OCI-LY7 (cell line): ENCODE measurements around the gene PCID2.

Experiments
- EZH2phosphoT487 ChIP-seq: fragments of 200-600 bp; sonication (generic); IDR thresholded peaks from 2 replicates; pipeline ENCODE4 v1.6.1; 2018; ENCODE audit warnings: low read depth, borderline replicate concordance, mild to moderate bottlenecking, mixed run types, antibody characterized with exemption, low read length, moderate library complexity, mixed read lengths
- TF ChIP-seq, protein P1 (sequence below): fragments of 200-600 bp; sonication (generic); conservative IDR thresholded peaks from 2 replicates; pipeline ENCODE4 v1.5.1; 2014; ENCODE audit warnings: mild to moderate bottlenecking, antibody characterized with exemption, low read length, moderate library complexity, mixed read lengths

DNA sequence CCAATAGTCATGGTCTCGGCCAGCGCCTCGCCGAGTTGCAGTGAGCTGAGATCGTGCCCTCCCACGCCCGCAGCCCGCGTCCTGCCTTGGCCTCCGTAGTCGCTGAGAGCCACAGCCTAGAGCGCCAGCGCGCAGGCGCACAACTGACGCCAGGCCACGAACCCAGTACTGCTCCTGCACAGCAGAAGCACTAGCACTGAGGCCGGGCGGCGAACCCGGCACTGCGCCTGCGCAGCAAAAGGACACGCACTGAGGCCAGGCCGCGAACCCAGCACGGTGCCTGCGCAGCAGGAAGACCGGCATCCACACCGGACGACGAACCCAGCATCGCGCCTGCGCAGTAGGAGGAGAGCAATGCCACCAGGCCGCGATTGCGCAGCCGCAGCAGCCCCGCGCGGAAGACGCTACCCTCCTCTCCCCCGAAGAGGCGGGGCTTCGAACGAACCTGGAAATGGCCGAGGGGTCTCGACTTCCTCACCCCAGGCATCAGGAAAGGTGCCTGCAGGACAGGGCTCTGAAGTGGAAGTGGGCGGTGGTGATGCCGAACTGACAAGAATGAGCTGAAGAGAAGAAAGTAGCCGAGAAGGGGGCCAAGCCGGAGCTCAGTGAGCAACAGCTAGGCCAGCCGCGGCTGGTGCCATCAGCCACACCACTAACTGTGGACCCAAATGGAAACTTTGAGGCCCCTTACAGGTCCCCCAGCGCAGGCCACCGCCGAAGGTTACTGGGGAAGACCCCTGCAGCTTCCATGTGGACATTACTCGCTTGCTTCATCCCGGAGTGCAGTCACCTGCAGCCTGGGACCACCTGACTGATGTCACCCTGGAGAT lies 78.3 kb downstream of the PCID2 start:
- TF ChIP-seq, protein P1, sequence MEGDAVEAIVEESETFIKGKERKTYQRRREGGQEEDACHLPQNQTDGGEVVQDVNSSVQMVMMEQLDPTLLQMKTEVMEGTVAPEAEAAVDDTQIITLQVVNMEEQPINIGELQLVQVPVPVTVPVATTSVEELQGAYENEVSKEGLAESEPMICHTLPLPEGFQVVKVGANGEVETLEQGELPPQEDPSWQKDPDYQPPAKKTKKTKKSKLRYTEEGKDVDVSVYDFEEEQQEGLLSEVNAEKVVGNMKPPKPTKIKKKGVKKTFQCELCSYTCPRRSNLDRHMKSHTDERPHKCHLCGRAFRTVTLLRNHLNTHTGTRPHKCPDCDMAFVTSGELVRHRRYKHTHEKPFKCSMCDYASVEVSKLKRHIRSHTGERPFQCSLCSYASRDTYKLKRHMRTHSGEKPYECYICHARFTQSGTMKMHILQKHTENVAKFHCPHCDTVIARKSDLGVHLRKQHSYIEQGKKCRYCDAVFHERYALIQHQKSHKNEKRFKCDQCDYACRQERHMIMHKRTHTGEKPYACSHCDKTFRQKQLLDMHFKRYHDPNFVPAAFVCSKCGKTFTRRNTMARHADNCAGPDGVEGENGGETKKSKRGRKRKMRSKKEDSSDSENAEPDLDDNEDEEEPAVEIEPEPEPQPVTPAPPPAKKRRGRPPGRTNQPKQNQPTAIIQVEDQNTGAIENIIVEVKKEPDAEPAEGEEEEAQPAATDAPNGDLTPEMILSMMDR = no peak
- no peak for TF ChIP-seq EZH2phosphoT487
